Body of pancreas (tissue), 4 donors: ENCODE measurements around the gene TLDC2. TPM values are rescaled to one million over a fixed set of nuclear protein-coding genes. Genes with fewer than 3 reads are reported as not detected.
"Not testable (repeated sequence)": the region's sequence is repeated elsewhere in the genome, so short reads cannot be mapped to it uniquely, and the experiment has no call there.

Experiments used
- ATAC-seq: fragments of 150-250 bp; one replicate; pipeline ENCODE4 v1.9.1; 2016
- DNase-seq, 4 donors: peaks; one replicate each; pipeline ENCODE4 v3.0.0-alpha.2; 2019
- H3K27ac ChIP-seq, 4 donors: fragments of 200-600 bp; sonication (generic); 1 replicate in 3 of 4; 2 replicates in 1 of 4; pipeline versions ENCODE4 v1.5.1 to v1.6.1; 2016 to 2019; ENCODE audit warnings: mild to moderate bottlenecking in 1 of 4, mixed read lengths in 1 of 4, moderate library complexity in 1 of 4
- H3K27me3 ChIP-seq, 2 donors: fragments of 200-600 bp; sonication (generic); one replicate each; pipeline ENCODE4 v1.6.0; 2016; ENCODE audit warnings: mild to moderate bottlenecking in 1 of 2
- H3K36me3 ChIP-seq, 2 donors: fragments of 200-600 bp; sonication (generic); replicated peaks in 1 of 2; 2 replicates each; pipeline ENCODE4 v1.5.1; 2016; ENCODE audit warnings: low read depth in 2 of 2; ENCODE audit not compliant: insufficient read depth in 1 of 2
- H3K4me1 ChIP-seq: fragments of 200-600 bp; sonication (generic); one replicate; pipeline ENCODE4 v1.6.0; 2016
- H3K4me3 ChIP-seq, 2 donors: fragments of 200-600 bp; sonication (generic); 1 replicate in 1 of 2; 2 replicates in 1 of 2; pipeline ENCODE4 v1.5.1; 2016 to 2019
- H3K9me3 ChIP-seq, 3 donors: fragments of 200-600 bp; sonication (generic); 1 replicate in 2 of 3; 2 replicates in 1 of 3; pipeline ENCODE4 v1.5.1; 2016
- CTCF ChIP-seq, 7 experiments: fragments of 450-650 bp in 4 of 7; fragments of 200-600 bp in 3 of 7; sonication (generic) in 3 of 7; IDR thresholded peaks; one replicate each; pipeline ENCODE4 v1.5.1; 2016 to 2019; ENCODE audit warnings: antibody characterized with exemption in 7 of 7
- POLR2A ChIP-seq, 3 donors: fragments of 450-650 bp; IDR thresholded peaks; one replicate each; pipeline ENCODE4 v1.6.1; 2016; ENCODE audit warnings: antibody characterized with exemption in 3 of 3, mild to moderate bottlenecking in 2 of 3
- WGBS, 2 donors: methylation state at CpG; one replicate each; pipeline ENCODE4 v1.1.5; 2017; 5-methylcytosine and 5-hydroxymethylcytosine counted together
- intact Hi-C: fragments of 100-400 bp; cut with DNase I; formaldehyde crosslinking; loops from one replicate; pipeline ENCODE4 v1.15.1; 2023
- total RNA-seq, 2 donors: library from RNA; depleted of rRNA; stranded (reverse); fragments of >200 nt; gene quantifications; one replicate each; pipeline ENCODE4 v1.1.0, GENCODE V29; 2016

Gene TLDC2
- total RNA-seq, 2 donors from 2014 or later = not detected

- DNase-seq = peak in 3 of 4 donors; percentile 32 to 50 (median 35)
- H3K4me1 ChIP-seq = peaks cover 54% of the 10 kb centered on the region
- H3K36me3 ChIP-seq = peaks cover 5 to 18% of the 10 kb centered on the region in 2 donors
- no peaks in the 10 kb centered on the region for H3K9me3 ChIP-seq
- ATAC-seq = peak; percentile 47
- no peak overlapping the region for H3K4me3 ChIP-seq
- WGBS, 2 donors = 42 to 44% methylated on average over 11 of the region's 11 CpGs
- intact Hi-C loops = no loop called here
- TF ChIP-seq CTCF (IDR thresholded peaks at IDR 0.05) = no peak
- no peak for TF ChIP-seq POLR2A (IDR thresholded peaks at IDR 0.05)
- H3K27ac ChIP-seq = peak overlapping the region in 2 of 4 donors; percentile 45 to 69
- no peaks in the 10 kb centered on the region for H3K27me3 ChIP-seq
Measured at GRCh38 chr20:36932476-36933426, 56.8 kb downstream of the TLDC2 start.

GRCh38 chr20:36933571-36933970, 57.6 kb downstream of the TLDC2 start:
- H3K4me1 ChIP-seq = peaks cover 62% of the 10 kb centered on the region
- intact Hi-C loops, ATAC-seq, H3K4me3 ChIP-seq, DNase-seq, H3K9me3 ChIP-seq, H3K27me3 ChIP-seq: not testable (repeated sequence)
- peaks cover under 1 to 14% of the 10 kb centered on the region in 2 donors for H3K36me3 ChIP-seq
- WGBS, 2 donors = 95 to 97% methylated on average over 16 of the region's 16 CpGs
- peak overlapping the region in 1 of 4 donors; percentile 69 for H3K27ac ChIP-seq

DNA sequence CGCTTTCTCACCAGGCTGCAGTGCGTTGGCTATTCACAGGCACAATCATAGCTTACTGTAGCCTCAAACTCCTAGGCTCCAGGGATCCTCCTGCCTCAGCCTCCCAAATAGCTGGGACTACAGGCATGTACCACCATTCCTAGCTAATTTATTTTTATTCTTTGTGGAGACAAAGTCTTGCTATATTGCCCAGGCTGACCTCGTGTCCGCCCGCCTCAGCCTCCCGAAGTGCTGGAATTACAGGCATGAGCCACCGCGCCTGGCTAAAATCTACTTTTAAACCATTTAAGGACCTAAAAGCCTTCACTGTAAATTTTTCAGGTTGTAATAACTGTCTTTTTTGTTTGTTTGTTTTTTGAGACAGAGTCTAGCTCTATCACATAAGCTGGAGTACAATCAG, 60.4 kb downstream of the TLDC2 start:
- no peak for TF ChIP-seq POLR2A (IDR thresholded peaks at IDR 0.05)
- TF ChIP-seq CTCF (IDR thresholded peaks at IDR 0.05) = no peak
- 86 to 92% methylated on average over 8 of the region's 8 CpGs for WGBS, 2 donors
- DNase-seq (no peak), ATAC-seq (no peak)
- no peaks in the 10 kb centered on the region for H3K27me3 ChIP-seq
- H3K27ac ChIP-seq = peak overlapping the region in 3 of 4 donors; percentile 53 to 68 (median 66)
- H3K9me3 ChIP-seq = no peaks in the 10 kb centered on the region
- no peak overlapping the region for H3K4me3 ChIP-seq
- peaks cover 81% of the 10 kb centered on the region for H3K4me1 ChIP-seq
- intact Hi-C loops = no loop called here
- H3K36me3 ChIP-seq = peaks cover 0 to 9% of the 10 kb centered on the region in 2 donors

DNA sequence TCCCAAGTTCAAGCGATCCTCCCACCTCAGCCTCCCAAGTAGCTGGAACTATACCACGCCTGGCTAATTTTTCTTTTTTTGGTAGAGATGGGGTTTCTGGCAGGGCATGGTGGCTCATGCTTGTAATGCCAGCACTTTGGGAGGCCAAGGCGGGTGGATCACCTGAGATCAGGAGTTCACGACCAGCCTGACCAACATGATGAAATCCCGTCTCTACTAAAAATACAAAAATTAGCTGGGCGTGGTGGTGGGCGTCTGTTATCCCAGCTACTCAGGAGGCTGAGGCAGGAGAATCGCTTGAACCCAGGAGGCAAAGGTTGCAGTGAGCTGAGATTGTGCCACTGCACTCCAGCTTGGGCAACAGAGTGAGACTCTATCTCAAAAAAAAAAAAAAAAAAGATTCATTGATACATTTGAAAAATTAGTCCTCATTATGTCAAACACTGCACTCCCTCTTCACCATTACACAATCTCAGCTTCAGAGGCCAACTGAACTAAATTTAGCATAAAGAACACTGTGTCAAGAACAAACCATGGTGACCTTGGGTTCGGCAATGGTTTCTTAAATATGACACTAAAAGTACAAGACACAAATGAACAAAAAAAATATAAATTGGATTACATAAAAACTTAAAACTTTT, 60.9 kb downstream of the TLDC2 start:
- 68 to 77% methylated on average over 9 of the region's 9 CpGs for whole genome bisulfite sequencing, 2 donors
- H3K36me3 ChIP-seq, intact Hi-C loops, H3K4me3 ChIP-seq, H3K9me3 ChIP-seq, H3K27me3 ChIP-seq: not testable (repeated sequence)
- peak; percentile 71 for ATAC-seq
- DNase-seq = peak in 3 of 4 donors; percentile 28 to 65 (median 44)
- Histone ChIP-seq H3K4me1 (peaks cover 84% of the 10 kb centered on the region), H3K27ac (peak overlapping the region in 3 of 4 donors; percentile 53 to 68 (median 66))

- H3K36me3 ChIP-seq = peaks cover 0 to 9% of the 10 kb centered on the region in 2 donors
- DNase-seq = no peak
- TF ChIP-seq POLR2A (IDR thresholded peaks at IDR 0.05) (no peak), CTCF (IDR thresholded peaks at IDR 0.05) (no peak)
- H3K9me3 ChIP-seq = no peaks in the 10 kb centered on the region
- H3K4me1 ChIP-seq = peaks cover 84% of the 10 kb centered on the region
- intact Hi-C loops = no loop called here
- H3K27ac ChIP-seq = peak overlapping the region in 3 of 4 donors; percentile 39 to 68 (median 66)
- no peak overlapping the region for H3K4me3 ChIP-seq
- ATAC-seq = peak; percentile 15
- H3K27me3 ChIP-seq = no peaks in the 10 kb centered on the region
Measured at GRCh38 chr20:36937402-36937770, 61.4 kb downstream of the TLDC2 start.
